ENCODE results near the gene MYRIP.

The MYRIP gene

GRCh38 chr3:39941931-39942330 lies 132.5 kb downstream of the MYRIP start:
- Histone ChIP-seq H3K27me3 (ENCODE audit: low read depth, low read length) (no peaks in the 10 kb centered on the region), H3K4me1 (ENCODE audit: low read length) (peaks cover 3% of the 10 kb centered on the region; the same call in 1 of the 2 replicates), H3K27ac (ENCODE audit: low read length) (no peak overlapping the region), H2AFZ (ENCODE audit: low read depth, low read length) (no peak overlapping the region), H3K9ac (ENCODE audit: low read length) (no peak overlapping the region), H3K4me3 (ENCODE audit: low read length) (no peak overlapping the region), H3K36me3 (replicated peaks; ENCODE audit: low read depth, low read length) (no peaks in the 10 kb centered on the region), H3K4me2 (ENCODE audit: low read length) (no peak overlapping the region), H3K79me2 (ENCODE audit: low read length) (no peaks in the 10 kb centered on the region), H3K9me3 (ENCODE audit: insufficient read depth, low read length) (no peaks in the 10 kb centered on the region), H4K20me1 (ENCODE audit: insufficient read depth, low read length) (no peaks in the 10 kb centered on the region)
- TF ChIP-seq, protein P1, sequence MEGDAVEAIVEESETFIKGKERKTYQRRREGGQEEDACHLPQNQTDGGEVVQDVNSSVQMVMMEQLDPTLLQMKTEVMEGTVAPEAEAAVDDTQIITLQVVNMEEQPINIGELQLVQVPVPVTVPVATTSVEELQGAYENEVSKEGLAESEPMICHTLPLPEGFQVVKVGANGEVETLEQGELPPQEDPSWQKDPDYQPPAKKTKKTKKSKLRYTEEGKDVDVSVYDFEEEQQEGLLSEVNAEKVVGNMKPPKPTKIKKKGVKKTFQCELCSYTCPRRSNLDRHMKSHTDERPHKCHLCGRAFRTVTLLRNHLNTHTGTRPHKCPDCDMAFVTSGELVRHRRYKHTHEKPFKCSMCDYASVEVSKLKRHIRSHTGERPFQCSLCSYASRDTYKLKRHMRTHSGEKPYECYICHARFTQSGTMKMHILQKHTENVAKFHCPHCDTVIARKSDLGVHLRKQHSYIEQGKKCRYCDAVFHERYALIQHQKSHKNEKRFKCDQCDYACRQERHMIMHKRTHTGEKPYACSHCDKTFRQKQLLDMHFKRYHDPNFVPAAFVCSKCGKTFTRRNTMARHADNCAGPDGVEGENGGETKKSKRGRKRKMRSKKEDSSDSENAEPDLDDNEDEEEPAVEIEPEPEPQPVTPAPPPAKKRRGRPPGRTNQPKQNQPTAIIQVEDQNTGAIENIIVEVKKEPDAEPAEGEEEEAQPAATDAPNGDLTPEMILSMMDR (IDR thresholded peaks at IDR 0.05; ENCODE audit: low read depth, low read length) = no peak
- TF ChIP-seq EZH2phosphoT487 (IDR thresholded peaks at IDR 0.05; ENCODE audit: low read depth) = no peak

GRCh38 chr3:39960515-39961191 lies 151.2 kb downstream of the MYRIP start:
- Histone ChIP-seq H3K9ac (ENCODE audit: low read length) (no peak overlapping the region), H3K9me3 (ENCODE audit: insufficient read depth, low read length) (no peaks in the 10 kb centered on the region), H3K36me3 (replicated peaks; ENCODE audit: low read depth, low read length) (no peaks in the 10 kb centered on the region), H3K4me3 (ENCODE audit: low read length) (no peak overlapping the region), H3K27ac (ENCODE audit: low read length) (no peak overlapping the region), H2AFZ (ENCODE audit: low read depth, low read length) (no peak overlapping the region), H3K4me2 (ENCODE audit: low read length) (no peak overlapping the region), H3K79me2 (ENCODE audit: low read length) (no peaks in the 10 kb centered on the region), H3K27me3 (ENCODE audit: low read depth, low read length) (no peaks in the 10 kb centered on the region), H4K20me1 (ENCODE audit: insufficient read depth, low read length) (no peaks in the 10 kb centered on the region), H3K4me1 (ENCODE audit: low read length) (no peaks in the 10 kb centered on the region)
- no peak for TF ChIP-seq EZH2phosphoT487 (IDR thresholded peaks at IDR 0.05; ENCODE audit: low read depth)
- TF ChIP-seq, protein P1 (IDR thresholded peaks at IDR 0.05; ENCODE audit: low read depth, low read length) = no peak

DNA sequence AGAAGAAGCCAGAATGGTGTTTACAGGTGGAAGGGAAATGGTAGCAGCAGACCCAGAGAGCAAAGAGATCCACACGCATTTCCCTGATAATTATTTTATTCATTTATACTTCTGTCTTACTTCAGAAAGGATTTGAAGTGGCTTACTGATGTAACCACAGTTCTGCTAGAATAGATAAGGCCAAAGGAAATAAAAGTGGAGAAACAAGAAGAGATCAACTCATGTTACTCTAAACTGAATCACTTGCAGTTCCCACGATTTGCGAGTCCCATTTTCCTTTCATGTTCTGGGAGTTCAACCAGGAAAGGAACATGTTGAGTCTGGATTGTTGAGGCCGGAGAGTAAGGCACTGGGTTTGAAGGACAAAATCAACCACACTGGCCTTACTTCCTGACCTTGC lies 151.8 kb downstream of the MYRIP start:
- Histone ChIP-seq H3K4me3 (ENCODE audit: low read length) (no peak overlapping the region), H3K9me3 (ENCODE audit: insufficient read depth, low read length) (no peaks in the 10 kb centered on the region), H3K79me2 (ENCODE audit: low read length) (no peaks in the 10 kb centered on the region), H2AFZ (ENCODE audit: low read depth, low read length) (no peak overlapping the region), H4K20me1 (ENCODE audit: insufficient read depth, low read length) (no peaks in the 10 kb centered on the region), H3K27ac (ENCODE audit: low read length) (no peak overlapping the region), H3K27me3 (ENCODE audit: low read depth, low read length) (no peaks in the 10 kb centered on the region), H3K9ac (ENCODE audit: low read length) (no peak overlapping the region), H3K4me2 (ENCODE audit: low read length) (no peak overlapping the region), H3K4me1 (ENCODE audit: low read length) (no peaks in the 10 kb centered on the region), H3K36me3 (replicated peaks; ENCODE audit: low read depth, low read length) (no peaks in the 10 kb centered on the region)
- TF ChIP-seq, protein P1 (IDR thresholded peaks at IDR 0.05; ENCODE audit: low read depth, low read length) = no peak
- TF ChIP-seq EZH2phosphoT487 (IDR thresholded peaks at IDR 0.05; ENCODE audit: low read depth) = no peak

- H3K4me2 ChIP-seq (ENCODE audit: low read length) = no peak overlapping the region
- no peak overlapping the region for H3K9ac ChIP-seq (ENCODE audit: low read length)
- H2AFZ ChIP-seq (ENCODE audit: low read depth, low read length) = no peak overlapping the region
- no peaks in the 10 kb centered on the region for H3K27me3 ChIP-seq (ENCODE audit: low read depth, low read length)
- no peaks in the 10 kb centered on the region for H3K36me3 ChIP-seq (replicated peaks; ENCODE audit: low read depth, low read length)
- no peaks in the 10 kb centered on the region for H4K20me1 ChIP-seq (ENCODE audit: insufficient read depth, low read length)
- TF ChIP-seq, protein P1 (IDR thresholded peaks at IDR 0.05; ENCODE audit: low read depth, low read length) = no peak
- no peak for TF ChIP-seq EZH2phosphoT487 (IDR thresholded peaks at IDR 0.05; ENCODE audit: low read depth)
- no peak overlapping the region for H3K27ac ChIP-seq (ENCODE audit: low read length)
- H3K4me1 ChIP-seq (ENCODE audit: low read length) = no peaks in the 10 kb centered on the region
- H3K9me3 ChIP-seq (ENCODE audit: insufficient read depth, low read length) = no peaks in the 10 kb centered on the region
- no peaks in the 10 kb centered on the region for H3K79me2 ChIP-seq (ENCODE audit: low read length)
- no peak overlapping the region for H3K4me3 ChIP-seq (ENCODE audit: low read length)
Observed at GRCh38 chr3:39962581-39962980, 153.2 kb downstream of the MYRIP start.

Measured in OCI-LY3 (cell line).